Nephron progenitor cell (in vitro differentiated cells): ENCODE results near the gene NCOA7.

ENCODE experiments used
- DNase-seq: peaks from one replicate; pipeline ENCODE4 v3.0.0; 2021
- H3K27ac Mint-ChIP-seq: 2 replicates; pipeline ENCODE4 v1.8.0; 2021; ENCODE audit warnings: mild to moderate bottlenecking, moderate library complexity, mixed read lengths
- H3K27me3 Mint-ChIP-seq: 2 replicates; pipeline ENCODE4 v1.8.0; 2021; ENCODE audit warnings: mild to moderate bottlenecking, low read depth, mixed read lengths; ENCODE audit not compliant: poor library complexity
- H3K36me3 Mint-ChIP-seq: 2 replicates; pipeline ENCODE4 v1.8.0; 2021; ENCODE audit warnings: low read depth, mixed read lengths
- H3K4me1 Mint-ChIP-seq: 2 replicates; pipeline ENCODE4 v1.8.0; 2021; ENCODE audit warnings: mixed read lengths
- H3K4me3 Mint-ChIP-seq: 2 replicates; pipeline ENCODE4 v1.8.0; 2021; ENCODE audit warnings: mild to moderate bottlenecking, moderate library complexity, mixed read lengths
- H3K9me3 Mint-ChIP-seq: 2 replicates; pipeline ENCODE4 v1.8.0; 2021; ENCODE audit warnings: mild to moderate bottlenecking, moderate library complexity, mixed read lengths
- TF ChIP-seq, protein P1 (sequence below): fragments of 200-600 bp; sonication (generic); IDR thresholded peaks from 2 replicates; pipeline ENCODE4 v1.5.0; 2021; ENCODE audit warnings: antibody characterized with exemption

Gene NCOA7

DNA sequence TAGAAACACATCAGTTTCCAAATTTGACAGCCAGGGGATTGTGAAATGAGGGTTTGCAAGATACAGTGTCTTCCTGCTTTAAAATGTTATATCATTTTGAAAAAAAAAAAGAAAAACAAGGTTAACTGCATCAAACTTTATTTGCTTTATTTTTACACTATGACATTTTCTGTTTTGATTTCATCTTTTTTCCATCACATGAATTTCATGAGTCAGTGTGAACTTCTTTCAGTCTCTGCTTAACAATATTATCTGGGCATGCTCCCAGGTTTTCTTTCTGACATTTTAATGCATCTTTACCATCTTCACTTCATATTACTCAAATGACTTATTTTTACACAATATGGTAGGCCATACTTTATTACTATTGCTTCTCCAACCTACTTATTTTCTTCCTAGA, 1.9 kb downstream of the NCOA7 start:
- Mint-ChIP-seq H3K4me3 (peak overlapping the region; percentile 28), H3K27me3 (peaks cover 6% of the 10 kb centered on the region), H3K4me1 (peaks cover 35% of the 10 kb centered on the region), H3K27ac (no peak overlapping the region), H3K9me3 (no peaks in the 10 kb centered on the region), H3K36me3 (no peaks in the 10 kb centered on the region)
- DNase-seq: no peak
- TF ChIP-seq, protein P1, sequence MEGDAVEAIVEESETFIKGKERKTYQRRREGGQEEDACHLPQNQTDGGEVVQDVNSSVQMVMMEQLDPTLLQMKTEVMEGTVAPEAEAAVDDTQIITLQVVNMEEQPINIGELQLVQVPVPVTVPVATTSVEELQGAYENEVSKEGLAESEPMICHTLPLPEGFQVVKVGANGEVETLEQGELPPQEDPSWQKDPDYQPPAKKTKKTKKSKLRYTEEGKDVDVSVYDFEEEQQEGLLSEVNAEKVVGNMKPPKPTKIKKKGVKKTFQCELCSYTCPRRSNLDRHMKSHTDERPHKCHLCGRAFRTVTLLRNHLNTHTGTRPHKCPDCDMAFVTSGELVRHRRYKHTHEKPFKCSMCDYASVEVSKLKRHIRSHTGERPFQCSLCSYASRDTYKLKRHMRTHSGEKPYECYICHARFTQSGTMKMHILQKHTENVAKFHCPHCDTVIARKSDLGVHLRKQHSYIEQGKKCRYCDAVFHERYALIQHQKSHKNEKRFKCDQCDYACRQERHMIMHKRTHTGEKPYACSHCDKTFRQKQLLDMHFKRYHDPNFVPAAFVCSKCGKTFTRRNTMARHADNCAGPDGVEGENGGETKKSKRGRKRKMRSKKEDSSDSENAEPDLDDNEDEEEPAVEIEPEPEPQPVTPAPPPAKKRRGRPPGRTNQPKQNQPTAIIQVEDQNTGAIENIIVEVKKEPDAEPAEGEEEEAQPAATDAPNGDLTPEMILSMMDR: no peak

DNA sequence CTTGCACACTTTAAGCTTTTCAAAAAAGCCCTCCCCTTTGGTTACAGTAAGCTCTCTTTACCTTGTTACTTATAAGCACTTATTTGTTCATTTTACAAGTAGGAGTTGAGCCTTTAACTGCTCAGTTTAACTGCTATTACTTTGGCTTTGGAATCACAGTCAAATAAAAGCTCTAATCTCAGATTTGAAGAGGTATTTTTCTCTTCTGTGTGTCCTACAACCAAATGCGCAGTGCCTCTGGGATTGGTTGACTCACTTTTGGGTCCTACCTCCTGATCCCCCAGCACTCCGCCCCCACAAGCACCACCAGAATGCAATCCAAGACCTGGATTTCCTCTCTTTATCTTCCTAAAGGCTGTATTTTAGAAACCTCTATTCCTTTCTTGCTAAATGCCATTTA, 2.5 kb downstream of the NCOA7 start:
- Mint-ChIP-seq H3K4me1 (peaks cover 35% of the 10 kb centered on the region), H3K27me3 (peaks cover 6% of the 10 kb centered on the region), H3K36me3 (no peaks in the 10 kb centered on the region), H3K27ac (no peak overlapping the region), H3K9me3 (no peaks in the 10 kb centered on the region), H3K4me3 (no peak overlapping the region)
- DNase-seq: no peak
- TF ChIP-seq, protein P1: no peak

DNA sequence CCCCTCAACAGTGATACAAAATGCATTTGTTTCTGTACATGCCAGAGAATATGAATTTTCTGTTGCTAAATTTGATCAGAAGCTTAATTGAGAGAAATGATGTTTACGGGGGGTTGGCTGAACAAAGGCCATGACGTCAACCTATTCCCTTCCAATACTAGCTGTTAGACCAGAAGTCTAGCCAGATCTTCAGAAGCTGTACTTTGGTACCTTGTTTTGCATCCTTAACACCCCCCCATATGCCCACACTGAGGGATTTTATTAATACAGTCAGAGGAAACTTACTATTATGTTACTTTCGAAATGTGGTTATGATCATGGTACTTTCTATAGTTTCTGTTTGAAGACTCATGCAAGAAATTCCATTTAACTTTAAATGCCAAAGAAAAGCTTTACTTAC, 3.1 kb downstream of the NCOA7 start:
- TF ChIP-seq, protein P1: no peak
- Mint-ChIP-seq H3K36me3 (no peaks in the 10 kb centered on the region), H3K4me1 (peaks cover 35% of the 10 kb centered on the region), H3K27ac (no peak overlapping the region), H3K4me3 (no peak overlapping the region), H3K9me3 (no peaks in the 10 kb centered on the region), H3K27me3 (peaks cover 6% of the 10 kb centered on the region)
- no peak for DNase-seq

DNA sequence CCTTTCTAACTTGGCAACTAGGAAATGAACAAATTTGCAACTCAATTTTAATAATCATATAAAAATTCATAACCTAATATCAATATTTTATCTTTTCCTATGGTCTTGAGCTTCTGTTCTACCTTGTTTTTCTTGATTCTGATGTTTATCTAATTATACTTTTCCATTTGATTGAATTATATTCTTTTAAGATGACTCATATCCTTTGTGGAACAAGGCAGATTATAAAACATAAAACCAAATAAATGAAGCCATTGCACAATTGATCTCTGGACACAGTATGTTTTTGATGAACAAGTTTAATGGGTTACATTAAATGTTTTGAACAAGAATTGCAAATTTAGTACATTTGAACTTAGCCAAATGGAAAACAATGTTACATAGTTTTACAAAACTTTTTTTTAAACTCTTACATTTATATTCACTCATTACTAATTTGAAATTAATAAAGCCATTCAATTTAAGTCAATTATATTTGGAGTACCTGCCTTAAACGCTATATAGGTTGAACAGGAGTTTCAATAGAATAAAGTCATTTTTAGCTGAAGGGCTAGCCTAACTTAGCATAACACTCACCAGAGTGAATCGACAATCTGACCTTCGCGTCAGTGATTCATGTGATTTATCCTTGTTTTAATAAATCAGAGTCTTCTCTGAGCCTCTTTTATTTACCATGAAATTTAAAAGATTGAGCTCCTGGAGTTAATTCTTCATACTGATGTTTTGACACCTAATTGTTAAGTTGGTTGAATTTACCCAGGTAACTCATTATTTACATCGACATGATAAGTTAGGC, 3.8 kb downstream of the NCOA7 start:
- Mint-ChIP-seq H3K4me1 (peaks cover 30% of the 10 kb centered on the region), H3K36me3 (no peaks in the 10 kb centered on the region), H3K9me3 (no peaks in the 10 kb centered on the region), H3K27me3 (peaks cover 9% of the 10 kb centered on the region), H3K27ac (no peak overlapping the region), H3K4me3 (no peak overlapping the region)
- TF ChIP-seq, protein P1: no peak
- DNase-seq: no peak

DNA sequence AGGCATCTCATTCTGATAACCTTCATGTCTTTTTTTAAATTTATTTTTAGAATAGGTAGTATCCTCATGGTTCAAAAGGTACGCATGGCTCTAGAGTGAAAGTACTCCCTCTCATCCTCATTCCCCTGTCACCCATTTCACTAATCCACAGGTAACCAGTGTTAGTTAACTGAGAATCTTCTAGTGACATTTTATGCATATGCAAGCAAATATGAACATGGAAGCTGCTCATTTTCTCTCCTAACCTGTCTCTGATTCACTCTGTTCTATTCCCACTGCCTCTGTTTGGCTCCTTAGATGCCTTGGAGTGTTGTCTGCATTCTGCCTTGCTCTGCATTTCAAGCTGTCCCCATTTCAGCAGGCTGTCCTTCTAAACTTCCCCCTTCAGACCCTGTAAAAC, 4.5 kb downstream of the NCOA7 start:
- DNase-seq: no peak
- H3K4me3 Mint-ChIP-seq: no peak overlapping the region
- H3K9me3 Mint-ChIP-seq: no peaks in the 10 kb centered on the region
- no peaks in the 10 kb centered on the region for H3K36me3 Mint-ChIP-seq
- peaks cover 23% of the 10 kb centered on the region for H3K4me1 Mint-ChIP-seq
- H3K27me3 Mint-ChIP-seq: peaks cover 9% of the 10 kb centered on the region
- TF ChIP-seq, protein P1: no peak
- peak overlapping the region; percentile 6 for H3K27ac Mint-ChIP-seq
